Breast epithelium (tissue), 4 donors: ENCODE results near the gene CMTM7. TPM values are rescaled to one million over a fixed set of nuclear protein-coding genes. Genes with fewer than 3 reads are reported as not detected.
A peak's percentile ranks its signal among the peaks of the same experiment; 100 is the strongest.

Source experiments
- DNase-seq, 2 donors: peaks; one replicate each; pipeline ENCODE4 v3.0.0-alpha.2; 2019; ENCODE audit warnings: low spot score in 2 of 2
- H3K27ac ChIP-seq, 2 donors: fragments of 200-600 bp; sonication (generic) in 1 of 2; one replicate each; pipeline ENCODE4 v1.5.1; 2016 to 2019; ENCODE audit warnings: mild to moderate bottlenecking in 1 of 2
- H3K27me3 ChIP-seq, 2 donors: fragments of 200-600 bp; sonication (generic) in 1 of 2; one replicate each; pipeline versions ENCODE4 v1.5.1 to v1.6.0; 2017 to 2019; ENCODE audit warnings: control low read depth in 1 of 2, mild to moderate bottlenecking in 1 of 2
- H3K36me3 ChIP-seq: fragments of 200-600 bp; one replicate; pipeline ENCODE4 v1.5.1; 2019
- H3K4me1 ChIP-seq, 2 donors: fragments of 200-600 bp; sonication (generic); one replicate each; pipeline ENCODE4 v1.5.1; 2016 to 2019; ENCODE audit warnings: control low read depth in 1 of 2
- H3K4me3 ChIP-seq, 3 donors: fragments of 200-600 bp; sonication (generic); 1 replicate in 2 of 3; 2 replicates in 1 of 3; pipeline ENCODE4 v1.5.1; 2016 to 2019; ENCODE audit warnings: mild to moderate bottlenecking in 3 of 3, moderate library complexity in 2 of 3
- H3K9me3 ChIP-seq, 2 donors: fragments of 200-600 bp; sonication (generic) in 1 of 2; one replicate each; pipeline ENCODE4 v1.5.1; 2016 to 2019; ENCODE audit warnings: control low read depth in 1 of 2
- CTCF ChIP-seq, 3 donors: fragments of 450-650 bp; IDR thresholded peaks; one replicate each; pipeline ENCODE4 v1.5.1; 2016 to 2017; ENCODE audit warnings: antibody characterized with exemption in 3 of 3, mild to moderate bottlenecking in 3 of 3, moderate library complexity in 3 of 3
- POLR2A ChIP-seq: fragments of 450-650 bp; IDR thresholded peaks from one replicate; pipeline ENCODE4 v1.6.1; 2016; ENCODE audit warnings: antibody characterized with exemption, mild to moderate bottlenecking, moderate library complexity
- POLR2AphosphoS5 ChIP-seq, 3 donors: sonication (generic); formaldehyde crosslinking; IDR thresholded peaks; one replicate each; pipeline ENCODE4 v1.6.1; 2017; ENCODE audit warnings: antibody characterized with exemption in 3 of 3
- intact Hi-C: fragments of 100-400 bp; cut with DNase I; formaldehyde crosslinking; loops from one replicate; pipeline ENCODE4 v1.15.1; 2023; ENCODE audit warnings: low total_unique reads
- total RNA-seq, 3 donors: library from RNA; depleted of rRNA; stranded (reverse); fragments of >200 nt; gene quantifications; one replicate each; pipeline ENCODE4 v1.1.0, GENCODE V29; 2016

Gene CMTM7
- total RNA-seq, 3 donors from 2014 or later, result 16.8 to 111 (median 58.0) TPM

DNA sequence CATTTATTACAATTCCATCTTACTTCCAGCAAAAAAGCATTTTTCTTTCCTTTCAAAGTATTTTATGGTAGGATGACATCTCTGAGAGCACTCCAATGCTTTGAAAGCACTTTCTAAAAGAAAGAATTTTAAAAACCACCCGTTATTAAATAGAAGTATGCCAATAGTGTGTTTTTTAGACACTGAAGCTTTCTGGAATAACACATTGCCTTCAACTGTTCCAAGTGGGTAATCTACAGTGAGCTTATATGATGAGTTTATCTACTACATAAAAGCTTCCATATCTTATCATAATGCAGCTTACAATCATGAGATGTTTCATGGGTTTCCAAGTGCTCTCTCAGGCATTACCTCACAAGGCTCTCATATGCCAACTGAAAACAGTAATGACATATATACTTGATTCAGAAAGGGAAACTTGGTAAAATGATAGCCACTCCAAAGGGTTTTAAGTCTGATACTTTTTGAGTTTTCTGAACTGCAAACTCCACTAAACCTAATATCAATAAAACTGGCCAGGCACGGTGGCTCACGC lies 96.9 kb downstream of the CMTM7 start:
- Histone ChIP-seq H3K27me3 (no peaks in the 10 kb centered on the region), H3K27ac (no peak overlapping the region), H3K36me3 (no peaks in the 10 kb centered on the region), H3K9me3 (no peaks in the 10 kb centered on the region), H3K4me3 (no peak overlapping the region), H3K4me1 (peaks cover 0 to 2% of the 10 kb centered on the region in 2 donors)
- intact Hi-C loops, result no loop called here
- DNase-seq, result no peak
- TF ChIP-seq POLR2AphosphoS5 (IDR thresholded peaks at IDR 0.05) (no peak), CTCF (IDR thresholded peaks at IDR 0.05) (no peak), POLR2A (no peak)

- Histone ChIP-seq H3K27ac (no peak overlapping the region), H3K36me3 (no peaks in the 10 kb centered on the region), H3K27me3 (no peaks in the 10 kb centered on the region), H3K9me3 (no peaks in the 10 kb centered on the region), H3K4me3 (no peak overlapping the region), H3K4me1 (peaks cover 0 to 11% of the 10 kb centered on the region in 2 donors)
- TF ChIP-seq POLR2AphosphoS5 (IDR thresholded peaks at IDR 0.05) (no peak), CTCF (IDR thresholded peaks at IDR 0.05) (no peak), POLR2A (no peak)
- no peak for DNase-seq
- intact Hi-C loops, result no loop called here
These were observed 101.2 kb downstream of the CMTM7 start for GRCh38 chr3:32492684-32493436.

DNA sequence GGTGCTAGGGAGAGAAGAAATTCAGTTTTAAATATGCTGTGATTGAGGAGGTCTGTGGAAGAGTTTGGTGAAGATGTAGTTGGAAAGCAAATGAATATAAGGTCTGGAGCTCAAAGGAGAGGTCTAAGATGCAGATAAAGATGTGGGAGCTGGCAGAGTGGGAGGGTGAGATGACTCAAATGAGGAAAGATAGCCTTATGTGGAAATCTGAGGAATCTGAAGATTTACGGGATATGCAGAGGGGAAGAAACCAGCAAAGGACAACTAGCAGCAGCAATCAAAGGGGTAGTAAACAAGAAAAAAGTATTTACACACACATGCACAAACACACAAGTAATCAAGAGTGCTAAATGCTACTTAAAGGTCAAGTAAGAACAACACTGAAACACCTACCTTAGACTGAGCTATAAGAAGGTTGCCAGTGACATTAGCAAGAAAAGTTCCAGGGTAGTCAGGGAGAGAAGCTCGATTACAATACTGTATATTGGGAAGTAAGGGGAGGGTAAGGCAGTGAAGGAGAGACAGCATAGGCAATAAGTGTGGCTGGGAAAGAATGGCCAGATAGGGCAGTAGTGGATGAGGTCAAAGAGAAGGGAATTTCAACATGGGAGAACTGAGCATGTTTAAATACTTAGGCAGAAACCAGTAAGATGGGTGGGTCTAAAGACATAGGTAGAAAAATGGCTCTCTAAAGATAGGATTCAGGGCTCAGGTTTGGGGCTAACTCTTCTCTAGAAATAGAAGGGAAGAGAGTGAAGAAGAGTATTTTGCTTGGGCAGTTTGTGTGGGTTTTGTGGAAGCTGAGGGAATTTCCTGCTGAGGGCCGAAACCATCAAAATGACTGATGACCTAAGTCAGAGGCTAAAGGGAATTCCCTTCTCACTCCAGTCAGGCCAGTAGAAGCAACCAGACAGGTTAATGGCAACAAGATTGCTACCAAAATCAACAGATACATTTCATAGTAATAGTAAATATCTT lies 102.1 kb downstream of the CMTM7 start:
- Histone ChIP-seq H3K9me3 (no peaks in the 10 kb centered on the region), H3K36me3 (no peaks in the 10 kb centered on the region), H3K4me1 (peaks cover 0 to 11% of the 10 kb centered on the region in 2 donors), H3K4me3 (no peak overlapping the region), H3K27me3 (no peaks in the 10 kb centered on the region), H3K27ac (peak overlapping the region in 1 of 2 donors; percentile 38)
- no peak for TF ChIP-seq CTCF (IDR thresholded peaks at IDR 0.05)
- TF ChIP-seq POLR2AphosphoS5 (IDR thresholded peaks at IDR 0.05), result no peak
- no peak for TF ChIP-seq POLR2A
- intact Hi-C loops, result no loop called here
- no peak for DNase-seq

GRCh38 chr3:32495085-32495484 lies 103.4 kb downstream of the CMTM7 start:
- Histone ChIP-seq H3K27me3 (no peaks in the 10 kb centered on the region), H3K9me3 (no peaks in the 10 kb centered on the region), H3K4me3 (no peak overlapping the region), H3K36me3 (no peaks in the 10 kb centered on the region), H3K27ac (peak overlapping the region in 1 of 2 donors; percentile 1), H3K4me1 (peaks cover 0 to 11% of the 10 kb centered on the region in 2 donors)
- intact Hi-C loops, result no loop called here
- DNase-seq, result no peak
- TF ChIP-seq POLR2A, result no peak
- no peak for TF ChIP-seq CTCF (IDR thresholded peaks at IDR 0.05)
- no peak for TF ChIP-seq POLR2AphosphoS5 (IDR thresholded peaks at IDR 0.05)
